H1 (cell line): ENCODE results near the gene TINCR. TPM values are rescaled to one million over a fixed set of nuclear protein-coding genes. Genes with fewer than 3 reads are reported as not detected.

ENCODE experiments used
- CTCF ChIA-PET: fragments of 300-600 bp; sonication (Branson Sonifier 250); formaldehyde crosslinking; loops from one replicate; lab custom pipeline; 2021; ENCODE audit not compliant: partially characterized antibody; lab: Charles Lee
- POLR2A ChIA-PET: fragments of 300-600 bp; sonication (Branson Sonifier 250); formaldehyde crosslinking; loops from one replicate; lab custom pipeline; 2021; ENCODE audit warnings: inconsistent platforms; ENCODE audit not compliant: partially characterized antibody; lab: Charles Lee
- DNase-seq, 2 experiments: peaks; one replicate each; pipeline versions ENCODE4 v3.0.0 to v3.0.0-alpha.2; 2010 to 2022; ENCODE audit warnings: low spot score in 2 of 2, low read depth in 1 of 2, mixed read lengths in 1 of 2
- FAIRE-seq: peaks from 2 replicates; lab custom pipeline; 2011; peaks lifted over from hg19 to GRCh38; lab: Jason Lieb, UNC
- H2AFZ ChIP-seq: 2 replicates; pipeline ENCODE4 v1.8.1; 2012; ENCODE audit warnings: low read length, inconsistent platforms
- H2AK5ac ChIP-seq: 2 replicates; pipeline ENCODE4 v1.6.1; 2013; ENCODE audit warnings: low read depth, low read length
- H2BK120ac ChIP-seq: replicated peaks from 2 replicates; pipeline ENCODE3; 2013; ENCODE audit warnings: low read depth, low read length, inconsistent platforms
- H2BK12ac ChIP-seq: 2 replicates; pipeline ENCODE4 v1.6.1; 2013; ENCODE audit warnings: low read depth, low read length
- H2BK15ac ChIP-seq: 2 replicates; pipeline ENCODE4 v1.6.1; 2013; ENCODE audit warnings: low read length
- H2BK20ac ChIP-seq: 2 replicates; pipeline ENCODE4 v1.6.1; 2013; ENCODE audit warnings: low read length
- H2BK5ac ChIP-seq: 2 replicates; pipeline ENCODE4 v1.6.1; 2013; ENCODE audit warnings: low read depth, low read length
- H3K14ac ChIP-seq: 2 replicates; pipeline ENCODE4 v1.6.1; 2013; ENCODE audit warnings: inconsistent platforms; ENCODE audit not compliant: insufficient read length
- H3K18ac ChIP-seq: 2 replicates; pipeline ENCODE4 v1.6.1; 2013; ENCODE audit warnings: low read length; ENCODE audit errors: extremely low read depth
- H3K23ac ChIP-seq: 2 replicates; pipeline ENCODE4 v1.6.1; 2013; ENCODE audit warnings: inconsistent platforms; ENCODE audit not compliant: insufficient read length
- H3K23me2 ChIP-seq: 2 replicates; pipeline ENCODE4 v1.6.1; 2013; ENCODE audit warnings: low read depth, low read length
- H3K27ac ChIP-seq: 2 replicates; pipeline ENCODE4 v1.6.1; 2011; ENCODE audit warnings: low read depth, low read length, inconsistent platforms
- H3K27me3 ChIP-seq, 4 experiments: replicated peaks in 1 of 4; 1 replicate in 1 of 4; 2 replicates in 3 of 4; pipeline versions ENCODE4 v1.6.1 to v1.8.1; 2011 to 2013; ENCODE audit warnings: low read length in 3 of 4, mild to moderate bottlenecking in 3 of 4, inconsistent platforms in 2 of 4, mixed read lengths in 2 of 4, moderate library complexity in 1 of 4; ENCODE audit not compliant: control insufficient read depth in 3 of 4, insufficient read depth in 3 of 4; ENCODE audit errors: extremely low read depth in 1 of 4
- H3K36me3 ChIP-seq, 4 experiments: 2 replicates each; pipeline versions ENCODE4 v1.6.1 to v1.8.1; 2011 to 2013; ENCODE audit warnings: mild to moderate bottlenecking in 4 of 4, low read length in 3 of 4, moderate library complexity in 2 of 4, control low read depth in 1 of 4, inconsistent platforms in 1 of 4; ENCODE audit not compliant: insufficient read depth in 4 of 4, control insufficient read depth in 2 of 4
- H3K4ac ChIP-seq: replicated peaks from 2 replicates; pipeline ENCODE3; 2013; ENCODE audit warnings: low read length, low read depth, mixed read lengths, inconsistent platforms; ENCODE audit not compliant: insufficient read length
- H3K4me1 ChIP-seq, 4 experiments: replicated peaks in 1 of 4; 1 replicate in 1 of 4; 2 replicates in 3 of 4; pipeline versions ENCODE4 v1.6.1 to v1.8.1; 2011 to 2013; ENCODE audit warnings: low read length in 3 of 4, inconsistent platforms in 2 of 4, mixed read lengths in 1 of 4; ENCODE audit not compliant: insufficient read depth in 4 of 4, control insufficient read depth in 3 of 4
- H3K4me2 ChIP-seq, 2 experiments: 2 replicates each; pipeline versions ENCODE4 v1.6.1 to v1.8.1; 2011 to 2013; ENCODE audit warnings: low read depth in 2 of 2, low read length in 2 of 2, control low read depth in 1 of 2, inconsistent platforms in 1 of 2, mild to moderate bottlenecking in 1 of 2; ENCODE audit not compliant: insufficient read depth in 1 of 2
- H3K4me3 ChIP-seq, 4 experiments: fragments of 200-600, 300-600 bp in 1 of 4; sonication (generic), shearing (Covaris generic), sonication (Bioruptor Twin) in 1 of 4; 2 replicates each; pipeline versions ENCODE4 v1.5.1 to v1.8.1; 2011 to 2016; ENCODE audit warnings: low read length in 4 of 4, low read depth in 3 of 4, control low read depth in 2 of 4, inconsistent platforms in 2 of 4, mild to moderate bottlenecking in 2 of 4, mixed read lengths in 1 of 4, moderate library complexity in 1 of 4; ENCODE audit not compliant: insufficient read depth in 2 of 4; ENCODE audit errors: extremely low read depth in 1 of 4
- H3K56ac ChIP-seq: replicated peaks from 2 replicates; pipeline ENCODE3; 2013; ENCODE audit warnings: low read depth, mild to moderate bottlenecking, mixed read lengths, low read length, inconsistent platforms; ENCODE audit not compliant: insufficient read length
- H3K79me1 ChIP-seq: 2 replicates; pipeline ENCODE4 v1.6.1; 2013; ENCODE audit warnings: low read depth, low read length, control low read depth
- H3K79me2 ChIP-seq, 2 experiments: 2 replicates each; pipeline versions ENCODE4 v1.6.1 to v1.8.1; 2012 to 2013; ENCODE audit warnings: low read length in 2 of 2, mild to moderate bottlenecking in 2 of 2, inconsistent platforms in 1 of 2; ENCODE audit not compliant: insufficient read depth in 2 of 2, control insufficient read depth in 1 of 2
- H3K9ac ChIP-seq, 4 experiments: replicated peaks in 1 of 4; 1 replicate in 1 of 4; 2 replicates in 3 of 4; pipeline versions ENCODE4 v1.6.1 to v1.8.1; 2011 to 2013; ENCODE audit warnings: low read depth in 3 of 4, low read length in 3 of 4, control low read depth in 2 of 4, mild to moderate bottlenecking in 2 of 4, moderate library complexity in 2 of 4, inconsistent platforms in 1 of 4; ENCODE audit errors: extremely low read depth in 1 of 4
- H3K9me3 ChIP-seq, 2 experiments: 2 replicates each; pipeline versions ENCODE4 v1.6.1 to v1.8.1; 2012 to 2013; ENCODE audit warnings: mild to moderate bottlenecking in 2 of 2, moderate library complexity in 2 of 2, control low read depth in 1 of 2, inconsistent platforms in 1 of 2, low read depth in 1 of 2, low read length in 1 of 2, mixed read lengths in 1 of 2; ENCODE audit not compliant: insufficient read depth in 2 of 2
- H4K20me1 ChIP-seq, 2 experiments: replicated peaks in 1 of 2; 2 replicates each; pipeline versions ENCODE3 to v1.8.1; 2011 to 2013; ENCODE audit warnings: inconsistent platforms in 2 of 2, low read length in 2 of 2, mild to moderate bottlenecking in 1 of 2; ENCODE audit not compliant: insufficient read depth in 2 of 2, control insufficient read depth in 1 of 2
- H4K5ac ChIP-seq: 2 replicates; pipeline ENCODE4 v1.6.1; 2013; ENCODE audit warnings: low read length, low read depth, mixed read lengths, inconsistent platforms; ENCODE audit not compliant: insufficient read length
- H4K8ac ChIP-seq: 2 replicates; pipeline ENCODE4 v1.8.0; 2013; ENCODE audit warnings: mild to moderate bottlenecking, moderate library complexity, low read length, inconsistent platforms; ENCODE audit not compliant: insufficient read depth; ENCODE audit errors: extremely low read depth
- H4K91ac ChIP-seq: replicated peaks from 2 replicates; pipeline ENCODE3; 2013; ENCODE audit warnings: low read length, mixed read lengths, inconsistent platforms; ENCODE audit not compliant: insufficient read length
- ASH2L ChIP-seq: fragments of 200-600, 300-600 bp; sonication (generic); IDR thresholded peaks from one replicate; pipeline ENCODE4 v1.7.1; 2017; ENCODE audit warnings: low read length
- CHD2 ChIP-seq: IDR thresholded peaks from 2 replicates; pipeline ENCODE4 v1.6.1; 2012; ENCODE audit warnings: low read length, improper control_type of control experiment
- JUND ChIP-seq: IDR thresholded peaks from 2 replicates; pipeline ENCODE4 v1.6.1; 2011; ENCODE audit warnings: mild to moderate bottlenecking, improper control_type of control experiment, low read length
- KDM4A ChIP-seq: IDR thresholded peaks from one replicate; pipeline ENCODE4 v1.7.1; 2012; ENCODE audit warnings: low read depth, mild to moderate bottlenecking, moderate library complexity, low read length, inconsistent platforms; ENCODE audit not compliant: severe bottlenecking
- KDM5A ChIP-seq: fragments of 200-600 bp; IDR thresholded peaks from 2 replicates; pipeline ENCODE4 v1.7.1; 2012; ENCODE audit warnings: mild to moderate bottlenecking, low read length, inconsistent platforms, mixed read lengths
- MAFK ChIP-seq: IDR thresholded peaks from 2 replicates; pipeline ENCODE4 v1.6.1; 2012; ENCODE audit warnings: low read depth, mild to moderate bottlenecking, improper control_type of control experiment, low read length
- POU5F1 ChIP-seq: IDR thresholded peaks from 2 replicates; pipeline ENCODE4 v1.6.1; 2011; ENCODE audit warnings: low read depth, mild to moderate bottlenecking, low read length, moderate library complexity
- SIRT6 ChIP-seq: IDR thresholded peaks from one replicate; pipeline ENCODE4 v1.7.1; 2012; ENCODE audit warnings: low read length, inconsistent platforms
- SP1 ChIP-seq: IDR thresholded peaks from 2 replicates; pipeline ENCODE4 v1.6.1; 2011; ENCODE audit warnings: low read depth, low read length
- TAF1 ChIP-seq: IDR thresholded peaks from 2 replicates; pipeline ENCODE4 v1.6.1; 2011; ENCODE audit warnings: mild to moderate bottlenecking, low read depth, low read length
- WGBS, 2 experiments: shearing (Covaris generic) in 1 of 2; methylation state at CpG; one replicate each; pipeline versions ENCODE4 v1.1.6 to v1.1.7; 2013 to 2015; ENCODE audit warnings: low lambda C conversion rate in 2 of 2, mixed read lengths in 2 of 2, inconsistent platforms in 1 of 2, low coverage in 1 of 2, missing lambda C conversion rate in 1 of 2; ENCODE audit not compliant: insufficient replicate concordance in 2 of 2, insufficient coverage in 1 of 2, insufficient read length in 1 of 2; ENCODE audit errors: extremely low coverage in 1 of 2, missing lambda C conversion rate in 1 of 2; 5-methylcytosine and 5-hydroxymethylcytosine counted together
- polyA plus RNA-seq, 7 experiments: library from polyadenylated mRNA; depleted of rRNA in 3 of 7; stranded (reverse) in 5 of 7; unstranded in 2 of 7; fragments of >200 nt in 5 of 7; fragments of 200-250 nt in 2 of 7; gene quantifications; 1 replicate in 5 of 7; 2 replicates in 1 of 7; 4 replicates in 1 of 7; pipeline versions ENCODE4 v1.2.1 to v1.2.3, GENCODE V29; 2011 to 2013; ENCODE audit warnings: missing spikeins in 2 of 7, mixed read lengths in 2 of 7
- total RNA-seq: library from RNA; stranded (reverse); fragmentation: NEBNext Ultra II Directional; extraction: Animal tissue kit (Norgen Biotek cat#: 25700); gene quantifications from 2 replicates; pipeline ENCODE4 v1.2.1, GENCODE V29; 2021
- TF ChIP-seq, protein P1 (sequence below): IDR thresholded peaks from 2 replicates; pipeline ENCODE4 v1.6.1; 2011; ENCODE audit warnings: low read depth, mild to moderate bottlenecking, low read length; ENCODE audit not compliant: insufficient read depth
- TF ChIP-seq, protein P2 (sequence below), 3 experiments: IDR thresholded peaks; 1 replicate in 2 of 3; 2 replicates in 1 of 3; pipeline versions ENCODE4 v1.5.1 to v1.6.1; 2011; ENCODE audit warnings: low read length in 3 of 3, mild to moderate bottlenecking in 3 of 3, inconsistent platforms in 2 of 3, low read depth in 1 of 3, moderate library complexity in 1 of 3; ENCODE audit not compliant: insufficient read depth in 1 of 3; ENCODE audit errors: control extremely low read depth in 1 of 3

TINCR gene
- total and polyA plus RNA-seq, 2 of the 8 experiments (the other 6 are each of a cell fraction or from before 2014, with no cell fraction given) = 0.52 to 1.4 TPM

DNA sequence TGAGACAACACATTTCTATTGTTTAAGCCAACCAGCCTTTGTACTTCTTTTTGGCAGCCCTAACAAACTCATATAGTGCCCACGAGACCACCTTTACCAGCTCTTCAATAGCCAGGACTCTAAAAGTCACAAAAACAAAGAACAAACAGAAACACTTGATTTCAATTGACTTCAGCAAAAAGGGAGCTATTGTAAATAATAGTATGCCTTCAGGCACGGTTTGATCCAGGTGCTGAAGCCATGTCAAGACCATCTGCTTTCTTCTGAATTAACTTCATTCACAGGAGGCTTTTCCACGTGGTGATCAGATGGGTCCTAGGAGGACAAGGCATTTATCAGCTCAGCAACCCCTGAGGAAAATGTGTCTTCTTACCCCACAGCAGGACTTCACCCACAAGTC lies 53.8 kb downstream of the TINCR start:
- H3K23ac ChIP-seq = no peak overlapping the region
- no peak for FAIRE-seq
- no peaks in the 10 kb centered on the region; a peak in 2 of 7 replicates for H3K27me3 ChIP-seq
- H4K8ac ChIP-seq = no peak overlapping the region
- ChIA-PET CTCF (interaction anchor here (0.6 to 7.4 kb wide), 7 partner anchors 10 to 675 kb away, joined by 3 to 58 read pairs (median 3); no protein-coding TSS in a partner anchor), POLR2A (interaction anchor here (0.6 kb wide), 1 partner anchor 42 kb away, joined by 3 read pairs; no protein-coding TSS in a partner anchor)
- H3K23me2 ChIP-seq = no peaks in the 10 kb centered on the region; the same call in 1 of the 2 replicates
- no peak overlapping the region for H3K4ac ChIP-seq
- no peak overlapping the region for H3K18ac ChIP-seq
- 70% methylated on average over 3 of the region's 3 CpGs; no CpG with 5 or more reads in 1 of the 2 experiments for WGBS, 2 experiments
- no peak overlapping the region for H4K5ac ChIP-seq
- H2AK5ac ChIP-seq = no peak overlapping the region
- H3K27ac ChIP-seq = no peak overlapping the region
- H2BK20ac ChIP-seq = no peak overlapping the region
- H2BK12ac ChIP-seq = no peak overlapping the region
- H4K91ac ChIP-seq = no peak overlapping the region
- H3K9me3 ChIP-seq = peaks cover 4 to 6% of the 10 kb centered on the region in 2 experiments; a peak in 2 of 4 replicates
- H3K36me3 ChIP-seq = no peaks in the 10 kb centered on the region
- no peak overlapping the region for H2BK120ac ChIP-seq
- H3K9ac ChIP-seq = no peak overlapping the region
- H4K20me1 ChIP-seq = no peaks in the 10 kb centered on the region
- H3K4me2 ChIP-seq = no peak overlapping the region
- H3K14ac ChIP-seq = no peak overlapping the region
- no peak overlapping the region for H2BK5ac ChIP-seq
- no peak for DNase-seq
- no peaks in the 10 kb centered on the region for H3K79me2 ChIP-seq
- H3K4me1 ChIP-seq = no peaks in the 10 kb centered on the region
- no peak overlapping the region for H3K4me3 ChIP-seq
- no peak overlapping the region for H2BK15ac ChIP-seq
- no peaks in the 10 kb centered on the region for H3K79me1 ChIP-seq
- no peak overlapping the region for H2AFZ ChIP-seq
- no peak overlapping the region for H3K56ac ChIP-seq
- no peak for TF ChIP-seq SP1
- TF ChIP-seq, protein P1, sequence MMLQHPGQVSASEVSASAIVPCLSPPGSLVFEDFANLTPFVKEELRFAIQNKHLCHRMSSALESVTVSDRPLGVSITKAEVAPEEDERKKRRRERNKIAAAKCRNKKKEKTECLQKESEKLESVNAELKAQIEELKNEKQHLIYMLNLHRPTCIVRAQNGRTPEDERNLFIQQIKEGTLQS = no peak
- no peak for TF ChIP-seq KDM4A
- TF ChIP-seq TAF1 = no peak
- TF ChIP-seq POU5F1 = no peak
- TF ChIP-seq MAFK = no peak
- TF ChIP-seq ASH2L = no peak
- TF ChIP-seq SIRT6 = no peak
- no peak for TF ChIP-seq JUND
- no peak for TF ChIP-seq KDM5A
- TF ChIP-seq CHD2 = no peak
- TF ChIP-seq, protein P2, sequence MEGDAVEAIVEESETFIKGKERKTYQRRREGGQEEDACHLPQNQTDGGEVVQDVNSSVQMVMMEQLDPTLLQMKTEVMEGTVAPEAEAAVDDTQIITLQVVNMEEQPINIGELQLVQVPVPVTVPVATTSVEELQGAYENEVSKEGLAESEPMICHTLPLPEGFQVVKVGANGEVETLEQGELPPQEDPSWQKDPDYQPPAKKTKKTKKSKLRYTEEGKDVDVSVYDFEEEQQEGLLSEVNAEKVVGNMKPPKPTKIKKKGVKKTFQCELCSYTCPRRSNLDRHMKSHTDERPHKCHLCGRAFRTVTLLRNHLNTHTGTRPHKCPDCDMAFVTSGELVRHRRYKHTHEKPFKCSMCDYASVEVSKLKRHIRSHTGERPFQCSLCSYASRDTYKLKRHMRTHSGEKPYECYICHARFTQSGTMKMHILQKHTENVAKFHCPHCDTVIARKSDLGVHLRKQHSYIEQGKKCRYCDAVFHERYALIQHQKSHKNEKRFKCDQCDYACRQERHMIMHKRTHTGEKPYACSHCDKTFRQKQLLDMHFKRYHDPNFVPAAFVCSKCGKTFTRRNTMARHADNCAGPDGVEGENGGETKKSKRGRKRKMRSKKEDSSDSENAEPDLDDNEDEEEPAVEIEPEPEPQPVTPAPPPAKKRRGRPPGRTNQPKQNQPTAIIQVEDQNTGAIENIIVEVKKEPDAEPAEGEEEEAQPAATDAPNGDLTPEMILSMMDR (IDR thresholded peaks at IDR 0.05; ENCODE audit: control extremely low read depth in 1 of 3, insufficient read depth in 1 of 3, low read depth in 1 of 3, low read length in 3 of 3) = no peak
